DMS 273 (cell line): ENCODE measurements around the gene KRT85.
"Not testable (repeated sequence)": the region's sequence is repeated elsewhere in the genome, so short reads cannot be mapped to it uniquely, and the experiment has no call there.

Experiments
- DNase-seq: peaks from one replicate; lab custom pipeline; 2025; ENCODE audit not compliant: unreplicated experiment; lab: John Stamatoyannopoulos, UW

KRT85 gene

GRCh38 chr12:52366738-52367485 lies at the start of gene KRT85:
Gene KRT85, minus strand, starts transcription at chr12:52367481. Its CDS starts 76 bp downstream, at chr12:52367405.
- no peak for DNase-seq

GRCh38 chr12:52416795-52417194 lies 49.5 kb upstream of the KRT85 start:
- no peak for DNase-seq

DNA sequence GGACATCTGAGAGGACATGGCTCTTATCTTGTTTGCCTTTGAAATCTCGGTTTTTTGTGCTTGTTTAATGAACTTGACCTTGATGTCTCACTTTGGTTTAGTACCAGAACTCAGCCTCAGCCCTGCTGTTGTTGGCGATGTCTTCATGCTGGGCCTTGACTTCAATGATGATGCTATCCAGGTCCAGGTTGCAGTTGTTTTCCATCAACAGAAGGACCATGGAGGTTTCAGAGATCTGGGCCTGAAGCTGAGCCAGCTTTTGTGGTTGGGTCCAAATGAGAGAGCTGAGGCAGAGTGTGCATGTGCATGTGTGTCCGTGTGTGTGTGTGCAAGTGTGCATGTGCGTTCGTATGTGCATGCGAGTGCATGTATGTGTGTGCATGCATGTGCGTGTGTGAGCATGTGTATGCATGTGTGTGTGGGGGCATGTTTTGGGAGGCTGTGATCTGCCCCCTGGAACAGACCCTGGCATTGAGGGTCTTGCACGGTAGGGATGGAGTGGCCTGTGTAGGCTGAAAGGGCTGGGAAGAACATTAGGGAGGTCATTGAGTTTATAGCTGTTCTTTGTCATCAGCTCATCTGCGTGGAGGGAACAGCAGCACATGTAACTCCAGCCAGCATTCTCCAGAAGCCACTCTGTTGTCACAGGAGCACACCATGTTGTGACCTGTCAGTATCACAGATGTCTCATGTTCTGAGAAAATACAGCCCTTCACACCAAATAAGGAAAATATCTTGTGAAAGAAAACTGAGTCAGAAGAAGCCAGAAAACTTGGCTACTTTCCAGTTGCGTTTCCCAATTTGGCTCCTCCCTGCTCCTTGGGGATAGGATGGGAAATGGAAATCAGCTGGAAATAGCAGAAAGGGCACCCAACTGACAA lies 48.8 kb upstream of the KRT85 start:
- no peak for DNase-seq

DNA sequence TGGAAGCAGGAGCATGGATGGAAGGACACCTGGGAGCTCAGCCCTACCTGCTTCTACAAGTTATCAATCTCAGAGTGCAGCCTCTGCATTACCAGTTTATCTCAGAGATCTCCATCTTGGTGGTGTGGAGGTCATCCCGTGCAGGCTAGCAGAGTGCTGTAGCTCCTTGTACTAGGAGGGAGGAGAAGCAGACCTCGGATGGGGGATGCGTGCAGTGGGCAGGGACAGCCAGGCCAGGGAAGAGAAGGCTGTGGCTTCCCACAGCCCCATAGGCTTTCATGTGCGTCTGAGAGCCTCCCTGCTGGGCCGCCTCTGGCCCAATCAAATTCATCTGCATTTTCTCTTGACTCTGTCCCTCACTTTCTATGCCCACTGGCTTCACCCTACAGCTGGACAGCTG lies 47.7 kb upstream of the KRT85 start:
- no peak for DNase-seq

GRCh38 chr12:52413782-52414345 lies 46.6 kb upstream of the KRT85 start:
- no peak for DNase-seq

DNA sequence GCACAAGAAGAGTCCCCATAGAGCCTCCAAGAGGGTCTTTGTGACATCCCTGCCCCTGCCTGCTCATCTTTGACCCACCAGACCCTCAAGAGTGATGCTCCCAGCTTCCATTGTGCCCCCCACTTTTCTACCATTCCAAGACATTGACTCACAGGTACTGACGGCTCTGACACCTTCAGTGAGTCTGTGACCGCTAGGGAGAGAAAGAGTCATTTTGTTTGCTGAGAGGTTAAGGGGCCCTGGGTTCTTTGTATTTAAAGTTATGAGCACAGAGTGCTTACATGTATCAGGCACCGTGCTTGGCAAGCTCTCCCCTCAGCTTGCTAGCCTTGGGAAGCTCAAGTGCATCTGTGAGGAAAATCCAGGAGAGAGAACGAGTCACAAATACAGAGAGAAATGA lies 45.9 kb upstream of the KRT85 start:
- DNase-seq: no peak

GRCh38 chr12:52411815-52412214 lies 44.5 kb upstream of the KRT85 start:
- DNase-seq: no peak

GRCh38 chr12:52410589-52411248 lies 43.4 kb upstream of the KRT85 start:
- DNase-seq: not testable (repeated sequence)

DNA sequence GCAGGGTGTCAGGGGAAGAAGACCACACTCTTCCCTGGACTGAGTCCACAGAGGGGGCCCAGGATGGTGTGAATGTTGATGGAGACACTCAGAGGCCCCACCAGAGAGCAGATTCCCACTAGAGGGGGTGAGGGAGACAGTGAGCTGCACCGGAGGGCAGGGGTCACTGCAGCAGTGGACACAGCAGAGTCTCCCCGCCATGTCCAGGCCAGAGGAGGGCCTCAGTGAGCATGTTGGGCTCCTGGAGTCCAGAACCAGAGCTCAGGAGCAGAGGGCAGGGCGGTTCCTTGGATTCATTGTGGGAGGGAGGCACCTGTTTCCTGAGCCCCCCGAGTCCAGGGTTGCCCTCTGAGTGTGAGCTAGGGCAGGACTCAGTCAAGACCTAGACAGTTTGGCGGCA lies 40.6 kb upstream of the KRT85 start:
- DNase-seq: no peak

GRCh38 chr12:52405922-52406385 lies 38.7 kb upstream of the KRT85 start, which contains the start of gene KRT82:
Gene KRT82, minus strand, starts transcription at chr12:52406335. Its CDS starts 58 bp downstream, at chr12:52406277.
- no peak for DNase-seq

DNA sequence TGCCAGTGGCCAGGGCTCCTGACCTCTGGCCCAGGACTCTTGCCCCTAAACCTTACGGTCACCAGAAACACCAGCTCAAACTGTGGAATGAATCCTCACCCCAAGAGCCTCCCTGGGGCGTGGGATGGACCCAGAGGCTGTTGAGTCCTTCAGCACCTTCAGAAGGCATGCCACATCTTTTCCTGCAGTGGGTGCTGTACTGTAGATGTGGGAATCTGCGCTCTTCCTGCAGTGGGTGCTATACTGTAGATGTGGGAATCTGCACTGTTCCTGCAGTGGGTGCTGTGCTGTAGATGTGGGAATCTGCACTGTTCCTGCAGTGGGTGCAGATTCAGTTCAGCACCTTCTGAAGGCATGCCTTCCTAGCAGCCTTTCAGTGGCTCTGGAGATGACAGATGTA lies 37.7 kb upstream of the KRT85 start:
- DNase-seq: no peak

- DNase-seq: no peak
Measured at GRCh38 chr12:52403561-52403960, 36.3 kb upstream of the KRT85 start.

- DNase-seq: no peak
Measured at GRCh38 chr12:52402873-52403540, 35.7 kb upstream of the KRT85 start.

DNA sequence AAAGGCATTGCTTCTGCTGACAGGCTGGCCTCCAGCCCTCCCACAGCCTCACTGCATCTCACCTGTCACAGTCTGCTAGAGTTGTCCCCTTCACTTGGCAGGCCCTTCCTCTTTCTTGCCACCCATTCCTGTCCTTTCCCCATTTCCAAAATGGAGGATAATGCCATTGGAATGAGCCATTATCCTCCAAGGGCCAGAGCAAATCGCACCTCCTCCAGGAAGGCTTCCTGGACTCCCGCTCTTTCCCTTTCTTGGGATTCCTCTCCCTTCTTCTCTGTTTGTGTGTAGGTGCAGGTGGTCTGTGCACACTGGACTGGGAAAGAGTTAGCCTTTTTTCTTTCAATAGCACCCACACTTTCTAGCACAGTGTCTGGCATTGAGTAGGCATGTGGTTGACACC lies 35.1 kb upstream of the KRT85 start:
- no peak for DNase-seq

DNA sequence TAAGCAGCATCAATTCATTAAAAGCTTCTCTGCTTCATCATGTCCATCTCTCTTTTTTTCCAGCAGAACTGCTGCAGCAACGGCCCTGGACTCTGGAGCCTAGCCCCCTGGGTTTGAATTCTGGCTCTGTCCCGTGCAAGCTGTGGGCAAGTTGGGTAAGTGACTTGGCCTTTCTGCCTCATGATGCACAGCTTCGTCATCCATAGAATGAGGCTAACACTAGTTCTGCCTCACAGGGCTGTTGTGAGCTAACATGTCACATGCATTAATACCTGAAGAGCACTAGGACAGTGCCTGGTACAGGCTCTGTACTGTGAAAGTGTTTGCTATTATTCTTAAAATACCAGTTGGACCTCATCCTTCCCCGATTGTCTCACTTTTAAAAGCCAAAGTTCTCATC lies 34.6 kb upstream of the KRT85 start:
- no peak for DNase-seq

- DNase-seq: no peak
Measured at GRCh38 chr12:52401526-52401925, 34.2 kb upstream of the KRT85 start.

DNA sequence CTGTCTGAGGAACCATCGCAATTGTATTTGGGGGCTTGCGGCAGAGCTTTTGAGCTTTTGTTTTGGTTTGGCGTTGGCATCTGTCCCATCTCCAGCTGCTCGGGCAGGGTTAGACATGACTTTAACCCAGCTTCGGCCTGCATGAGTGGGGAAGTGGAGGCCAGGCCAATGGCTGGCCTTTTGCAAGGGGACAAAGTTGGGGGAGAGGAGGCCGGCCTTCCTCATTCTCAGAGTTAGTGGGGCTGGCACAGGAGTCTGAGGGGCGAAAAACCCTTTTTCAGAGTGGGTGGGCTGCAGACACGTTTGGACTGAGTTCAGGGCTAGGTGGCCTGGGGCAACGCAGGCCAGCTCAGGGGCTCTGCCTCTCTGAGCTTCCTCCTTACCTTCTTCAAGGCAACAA lies 33.6 kb upstream of the KRT85 start:
- no peak for DNase-seq

- DNase-seq: no peak
Measured at GRCh38 chr12:52399756-52400155, 32.5 kb upstream of the KRT85 start.

GRCh38 chr12:52398176-52398575 lies 30.9 kb upstream of the KRT85 start:
- no peak for DNase-seq

- DNase-seq: no peak
Measured at GRCh38 chr12:52396656-52397055, 29.4 kb upstream of the KRT85 start.
